SHP77 (cell line): ENCODE measurements around the gene PLD4.
"Not testable (repeated sequence)": the region's sequence is repeated elsewhere in the genome, so short reads cannot be mapped to it uniquely, and the experiment has no call there.

Experiments used
- DNase-seq, 2 experiments: peaks; one replicate each; lab custom pipeline; 2025; lab: John Stamatoyannopoulos, UW

PLD4 gene

DNA sequence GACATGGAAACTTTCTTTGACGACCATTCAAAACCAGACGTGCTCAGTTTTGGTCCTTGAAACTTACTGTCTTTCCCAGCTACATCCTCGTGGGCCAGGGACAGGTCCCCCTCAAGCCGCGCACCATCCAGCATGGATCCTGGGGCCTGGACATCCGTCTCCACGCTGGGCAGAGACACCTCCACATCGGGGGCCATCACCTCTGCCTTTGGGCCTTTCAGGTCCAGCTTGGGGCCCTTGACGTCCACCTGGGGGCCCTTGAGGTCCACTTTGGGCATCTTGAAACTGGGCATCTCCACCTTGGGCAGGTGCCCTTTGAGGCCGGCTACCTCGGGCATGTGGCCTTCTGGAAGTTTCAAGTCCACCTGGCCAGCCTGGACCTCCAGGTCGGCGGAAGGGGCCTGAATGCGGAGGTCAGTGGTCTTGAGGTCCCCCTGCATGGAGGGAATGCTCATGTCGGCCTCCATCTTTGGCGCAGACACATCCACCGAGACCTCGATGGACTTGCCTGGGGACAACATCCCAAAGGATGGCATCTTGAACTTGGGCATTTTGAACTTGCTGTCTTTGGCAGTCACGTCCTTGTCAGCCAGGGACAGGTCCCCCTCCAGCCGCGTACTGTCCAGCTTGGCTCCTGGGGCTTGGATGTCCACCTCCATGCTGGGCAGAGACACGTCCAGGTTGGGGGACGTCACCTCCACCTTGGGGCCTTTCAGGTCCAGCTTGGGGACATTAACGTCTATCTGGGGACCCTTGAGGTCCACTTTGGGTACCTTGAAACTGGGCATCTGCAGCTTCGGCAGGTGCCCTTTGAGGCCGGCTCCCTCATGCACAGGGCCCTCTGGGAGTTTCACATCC is 17.1 kb downstream of the PLD4 start:
- DNase-seq, result no peak

- DNase-seq, result no peak
Observed at GRCh38 chr14:104942586-104942985, 17.9 kb downstream of the PLD4 start.

DNA sequence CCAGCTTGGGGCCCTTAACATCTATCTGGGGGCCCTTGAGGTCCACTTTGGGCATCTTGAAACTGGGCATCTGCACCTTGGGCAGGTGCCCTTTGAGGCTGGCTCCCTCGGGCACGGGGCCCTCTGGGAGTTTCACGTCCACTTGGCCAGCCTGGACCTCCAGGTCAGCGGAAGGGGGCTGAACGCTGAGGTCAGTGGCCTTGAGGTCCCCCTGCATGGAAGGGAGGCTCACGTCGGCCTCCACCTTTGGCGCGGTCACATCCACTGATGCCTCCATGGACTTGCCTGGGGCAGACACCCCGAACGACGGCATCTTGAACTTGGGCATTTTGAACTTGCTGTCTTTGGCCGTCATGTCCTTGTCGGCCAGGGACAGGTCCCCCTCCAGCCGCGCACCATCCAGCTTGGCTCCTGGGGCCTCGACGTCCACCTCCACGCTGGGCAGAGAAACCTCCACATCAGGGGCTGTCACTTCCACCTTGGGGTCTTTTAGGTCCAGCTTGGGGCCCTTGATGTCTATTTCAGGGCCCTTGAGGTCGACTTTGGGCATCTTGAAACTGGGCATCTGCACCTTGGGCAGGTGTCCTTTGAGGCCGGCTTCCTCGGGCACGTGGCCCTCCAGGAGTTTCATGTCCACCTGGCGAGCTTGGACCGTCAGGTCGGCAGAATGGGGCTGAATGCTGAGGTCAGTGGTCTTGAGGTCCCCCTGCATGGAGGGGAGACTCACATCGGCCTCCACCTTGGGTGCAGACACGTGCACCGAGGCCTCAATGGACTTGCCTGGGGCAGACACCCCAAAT is 18.7 kb downstream of the PLD4 start:
- DNase-seq, result not testable (repeated sequence)

- DNase-seq, result not testable (repeated sequence)
Observed at GRCh38 chr14:104944016-104944308, 19.3 kb downstream of the PLD4 start.

- not testable (repeated sequence) for DNase-seq
Observed at GRCh38 chr14:104944436-104945205, 19.9 kb downstream of the PLD4 start.

GRCh38 chr14:104945266-104945665 is 20.6 kb downstream of the PLD4 start:
- not testable (repeated sequence) for DNase-seq

- DNase-seq, result not testable (repeated sequence)
Observed at GRCh38 chr14:104945986-104946965, 21.6 kb downstream of the PLD4 start.

GRCh38 chr14:104947201-104947600 is 22.5 kb downstream of the PLD4 start:
- not testable (repeated sequence) for DNase-seq

- not testable (repeated sequence) for DNase-seq
Observed at GRCh38 chr14:104947881-104948735, 23.4 kb downstream of the PLD4 start.

GRCh38 chr14:104948736-104949031 is 24.0 kb downstream of the PLD4 start:
- DNase-seq, result no peak

GRCh38 chr14:104949406-104949955 is 24.8 kb downstream of the PLD4 start:
- DNase-seq, result not testable (repeated sequence)

GRCh38 chr14:104950021-104950420 is 25.3 kb downstream of the PLD4 start:
- DNase-seq, result no peak

GRCh38 chr14:104950701-104951100 is 26.0 kb downstream of the PLD4 start:
- not testable (repeated sequence) for DNase-seq

GRCh38 chr14:104951863-104952657 is 27.4 kb downstream of the PLD4 start:
- DNase-seq, result not testable (repeated sequence)

DNA sequence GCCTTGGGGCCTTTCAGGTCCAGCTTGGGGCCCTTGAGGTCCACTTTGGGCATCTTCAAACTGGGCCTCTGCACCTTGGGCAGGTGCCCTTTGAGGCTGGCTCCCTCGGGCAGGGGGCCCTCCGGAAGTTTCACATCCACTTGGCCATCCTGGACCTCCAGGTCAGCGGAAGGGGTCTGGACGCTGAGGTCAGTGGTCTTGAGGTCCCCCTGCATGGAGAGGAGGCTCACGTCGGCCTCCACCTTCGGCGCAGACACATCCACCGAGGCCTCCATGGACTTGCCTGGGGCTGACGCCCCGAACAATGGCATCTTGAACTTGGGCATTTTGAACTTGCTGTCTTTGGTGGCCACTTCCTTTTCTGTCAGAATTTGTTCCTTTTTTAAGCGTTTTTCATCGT is 28.4 kb downstream of the PLD4 start:
- no peak for DNase-seq

DNA sequence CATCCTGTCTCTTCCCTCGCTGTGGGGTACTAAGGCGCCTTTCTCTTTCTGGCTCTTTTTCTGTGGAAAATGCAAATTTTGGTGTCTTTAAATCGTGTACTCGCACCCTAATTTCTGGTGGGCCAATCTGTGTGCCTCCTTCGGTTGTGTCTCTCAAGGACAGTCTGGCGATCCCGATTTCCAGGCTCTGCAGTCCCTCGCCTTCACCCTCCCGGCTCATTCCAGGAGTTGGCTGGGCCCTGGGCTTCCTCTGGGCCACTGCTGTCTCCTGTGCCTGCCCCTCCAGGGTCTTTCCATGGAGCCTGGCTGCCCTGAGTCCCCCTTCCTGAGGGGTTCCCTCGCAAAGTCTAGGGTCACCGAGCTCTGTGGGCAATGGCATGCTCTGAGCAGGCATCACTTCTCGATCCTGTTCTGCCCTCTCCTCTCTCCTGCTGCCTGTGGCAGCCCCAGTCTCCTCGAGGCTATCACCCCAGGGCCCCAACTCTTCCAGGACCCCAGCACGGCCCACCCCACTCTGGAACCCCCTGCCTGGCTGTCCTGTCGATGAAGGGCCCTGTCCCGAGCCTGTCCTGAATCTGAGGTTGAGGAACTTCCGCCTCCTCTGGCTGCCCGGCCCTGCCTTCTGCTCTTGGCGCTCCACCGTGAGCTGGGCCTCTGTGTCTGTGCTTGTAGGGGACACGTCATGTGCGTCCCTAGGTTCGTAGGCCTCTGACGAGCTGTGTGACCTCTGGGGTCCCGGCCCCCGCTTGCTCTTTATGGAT is 29.4 kb downstream of the PLD4 start:
- DNase-seq, result no peak

DNA sequence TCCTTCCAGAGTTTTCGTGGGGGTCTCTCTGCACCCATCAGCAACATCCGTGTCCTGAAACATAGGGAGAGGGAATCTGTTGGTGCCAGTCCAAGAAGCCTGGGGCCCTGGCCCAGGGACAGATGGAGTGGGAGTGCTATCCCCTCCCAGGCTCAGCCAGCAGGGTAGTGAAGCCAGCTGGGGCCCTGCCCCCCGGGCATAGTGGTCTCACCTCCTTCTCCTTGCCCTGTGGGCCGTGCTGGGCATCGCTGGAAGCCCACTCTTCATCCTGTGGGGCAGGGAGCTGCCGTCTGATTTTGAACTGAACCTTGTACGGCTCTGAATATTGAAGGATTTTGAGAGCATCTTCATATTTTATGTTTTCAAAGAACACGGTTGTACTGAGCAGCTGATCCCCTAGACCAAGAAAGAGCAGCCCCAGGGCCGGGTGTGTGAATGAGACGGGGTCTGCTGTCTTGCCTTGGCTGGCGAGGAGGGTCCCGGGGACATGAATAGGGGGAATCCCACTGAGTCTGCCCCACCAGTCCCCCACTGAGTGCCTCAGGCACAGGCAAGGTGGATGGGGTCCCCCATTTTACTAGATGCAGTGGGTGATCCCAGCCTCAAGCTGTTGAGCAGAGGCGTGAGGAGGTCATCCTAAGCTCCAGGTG is 30.2 kb downstream of the PLD4 start:
- no peak for DNase-seq

DNA sequence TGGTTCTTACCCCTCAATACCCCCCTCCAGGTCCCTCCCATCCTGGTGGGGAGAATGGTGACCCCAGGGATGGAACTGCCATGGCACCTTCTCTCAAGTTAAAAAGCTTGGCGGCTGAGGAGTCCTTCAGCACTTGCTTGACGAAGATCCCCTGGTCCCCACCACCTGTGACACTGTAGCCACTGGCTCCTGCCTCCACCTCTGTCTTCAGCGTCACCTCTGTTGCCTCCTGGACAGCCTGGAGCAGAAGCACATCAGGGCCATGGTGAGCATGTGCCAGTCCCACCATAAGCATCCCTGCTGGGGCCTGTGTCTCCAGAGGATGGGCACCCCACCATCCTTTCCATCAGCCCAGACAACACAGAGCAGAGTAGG is 30.7 kb downstream of the PLD4 start:
- DNase-seq, result no peak
